Sigmoid colon (tissue), 4 donors: ENCODE data around the gene IRF7.

Experiments
- CTCF ChIP-seq, 4 experiments: fragments of 450-650 bp in 3 of 4; fragments of 200-600 bp in 1 of 4; IDR thresholded peaks; one replicate each; pipeline ENCODE4 v1.5.1; 2016 to 2019; ENCODE audit warnings: antibody characterized with exemption in 4 of 4, mild to moderate bottlenecking in 3 of 4, moderate library complexity in 2 of 4
- EP300 ChIP-seq, 4 donors: sonication (generic); formaldehyde crosslinking; IDR thresholded peaks; one replicate each; pipeline ENCODE4 v1.6.1; 2017; ENCODE audit warnings: antibody characterized with exemption in 4 of 4
- POLR2A ChIP-seq, 2 donors: fragments of 450-650 bp; IDR thresholded peaks; one replicate each; pipeline ENCODE4 v1.6.1; 2016; ENCODE audit warnings: antibody characterized with exemption in 2 of 2, mild to moderate bottlenecking in 2 of 2, moderate library complexity in 2 of 2
- POLR2AphosphoS5 ChIP-seq, 4 donors: sonication (generic); formaldehyde crosslinking; IDR thresholded peaks; one replicate each; pipeline ENCODE4 v1.6.1; 2017; ENCODE audit warnings: antibody characterized with exemption in 4 of 4

DNA sequence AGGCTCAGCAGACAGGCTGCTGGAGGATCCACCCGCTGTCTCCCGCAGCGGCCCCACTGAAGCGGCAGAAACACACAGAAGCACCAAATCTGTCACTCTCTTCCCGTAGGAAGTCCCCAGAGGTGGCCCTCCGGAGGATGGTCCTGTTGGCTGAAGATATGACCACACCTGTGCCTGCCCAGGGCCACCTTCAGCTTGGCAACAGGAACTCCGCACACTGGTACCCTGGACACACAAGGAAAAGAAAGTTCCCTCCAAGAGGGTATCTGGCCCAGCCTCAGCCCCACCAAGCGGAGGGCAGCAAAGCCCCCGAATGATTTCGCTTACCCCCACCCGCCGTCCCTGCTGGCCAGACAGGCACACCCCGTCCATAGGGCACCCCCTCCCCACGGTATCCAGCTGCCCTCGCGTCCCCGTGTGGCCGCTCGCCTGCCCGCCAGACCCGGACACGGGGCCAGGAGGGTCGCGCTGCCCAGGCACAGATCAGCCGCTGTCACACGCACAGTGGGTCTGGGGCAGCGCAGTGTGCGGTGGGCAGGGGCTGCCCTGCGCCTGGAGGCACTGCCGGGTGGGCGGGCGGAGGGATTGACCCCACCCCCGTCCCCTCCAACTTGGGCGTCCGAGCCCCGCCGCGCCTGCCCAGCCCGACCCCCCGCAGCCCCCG, 48.0 kb downstream of the IRF7 start:
- TF ChIP-seq CTCF (IDR thresholded peaks at IDR 0.05) = no peak
- no peak for TF ChIP-seq EP300 (IDR thresholded peaks at IDR 0.05)
- TF ChIP-seq POLR2A (IDR thresholded peaks at IDR 0.05) = no peak
- TF ChIP-seq POLR2AphosphoS5 (IDR thresholded peaks at IDR 0.05) = no peak
